Neuronal stem cell (in vitro differentiated cells): ENCODE results near the gene MVK. TPM values are rescaled to one million over a fixed set of nuclear protein-coding genes. Genes with fewer than 3 reads are reported as not detected.

Source experiments
- DNase-seq: peaks from one replicate; pipeline ENCODE4 v3.0.0-alpha.2; 2013; ENCODE audit warnings: low spot score
- H2AFZ ChIP-seq: one replicate; pipeline ENCODE4 v1.6.1; 2013; ENCODE audit warnings: mild to moderate bottlenecking, low read length, inconsistent platforms
- H2AK5ac ChIP-seq: 2 replicates; pipeline ENCODE4 v1.6.1; 2013; ENCODE audit warnings: low read depth, mild to moderate bottlenecking, inconsistent platforms, low read length, moderate library complexity, mixed read lengths
- H2BK120ac ChIP-seq: 2 replicates; pipeline ENCODE4 v1.6.1; 2013; ENCODE audit warnings: low read depth, mild to moderate bottlenecking, inconsistent platforms, low read length, moderate library complexity, mixed read lengths
- H2BK12ac ChIP-seq: one replicate; pipeline ENCODE4 v1.6.1; 2013; ENCODE audit warnings: low read length, inconsistent platforms
- H2BK15ac ChIP-seq: 2 replicates; pipeline ENCODE4 v1.6.1; 2013; ENCODE audit warnings: mild to moderate bottlenecking, low read length, inconsistent platforms, mixed read lengths
- H2BK5ac ChIP-seq: one replicate; pipeline ENCODE4 v1.6.1; 2013; ENCODE audit warnings: inconsistent platforms, mild to moderate bottlenecking, low read length, moderate library complexity
- H3K14ac ChIP-seq: one replicate; pipeline ENCODE4 v1.6.1; 2013; ENCODE audit warnings: low read length, inconsistent platforms
- H3K18ac ChIP-seq: 2 replicates; pipeline ENCODE4 v1.6.1; 2013; ENCODE audit warnings: low read length, inconsistent platforms
- H3K23ac ChIP-seq: 2 replicates; pipeline ENCODE4 v1.6.1; 2013; ENCODE audit warnings: low read depth, mild to moderate bottlenecking, mixed read lengths, low read length, inconsistent platforms; ENCODE audit not compliant: poor library complexity
- H3K27ac ChIP-seq: replicated peaks from 3 replicates; pipeline ENCODE4 v1.5.1; 2013; ENCODE audit warnings: low read length, inconsistent platforms
- H3K27me3 ChIP-seq, 3 experiments: 2 replicates each; pipeline ENCODE4 v1.6.1; 2013; ENCODE audit warnings: low read length in 3 of 3, mild to moderate bottlenecking in 2 of 3, inconsistent platforms in 1 of 3, low read depth in 1 of 3, mixed read lengths in 1 of 3, moderate library complexity in 1 of 3; ENCODE audit not compliant: control insufficient read depth in 3 of 3, insufficient read depth in 3 of 3
- H3K36me3 ChIP-seq, 2 donors: replicated peaks in 1 of 2; 2 replicates each; pipeline ENCODE4 v1.6.1; 2013; ENCODE audit warnings: low read length in 2 of 2; ENCODE audit not compliant: control insufficient read depth in 2 of 2, insufficient read depth in 2 of 2
- H3K4ac ChIP-seq: 2 replicates; pipeline ENCODE4 v1.6.1; 2013; ENCODE audit warnings: inconsistent platforms, mild to moderate bottlenecking, low read length, moderate library complexity
- H3K4me1 ChIP-seq, 2 donors: 1 replicate in 1 of 2; 2 replicates in 1 of 2; pipeline ENCODE4 v1.6.1; 2013; ENCODE audit warnings: low read length in 2 of 2, low read depth in 1 of 2; ENCODE audit not compliant: control insufficient read depth in 2 of 2, insufficient read depth in 1 of 2
- H3K4me2 ChIP-seq: one replicate; pipeline ENCODE4 v1.6.1; 2013; ENCODE audit warnings: mild to moderate bottlenecking, low read length, inconsistent platforms; ENCODE audit not compliant: insufficient read depth, poor library complexity, severe bottlenecking
- H3K4me3 ChIP-seq, 2 donors: 2 replicates each; pipeline ENCODE4 v1.5.1; 2013; ENCODE audit warnings: low read length in 2 of 2, mild to moderate bottlenecking in 2 of 2, inconsistent platforms in 1 of 2, moderate library complexity in 1 of 2
- H3K79me1 ChIP-seq: one replicate; pipeline ENCODE4 v1.6.1; 2013; ENCODE audit warnings: low read depth, mild to moderate bottlenecking, inconsistent platforms, low read length, moderate library complexity
- H3K9ac ChIP-seq: one replicate; pipeline ENCODE4 v1.6.1; 2013; ENCODE audit warnings: mild to moderate bottlenecking, low read depth, low read length, inconsistent platforms; ENCODE audit not compliant: poor library complexity
- H3K9me3 ChIP-seq, 2 donors: replicated peaks in 1 of 2; 2 replicates each; pipeline versions ENCODE3 to v1.6.1; 2013; ENCODE audit warnings: low read length in 2 of 2, mild to moderate bottlenecking in 2 of 2, inconsistent platforms in 1 of 2, low read depth in 1 of 2, mixed read lengths in 1 of 2, moderate library complexity in 1 of 2; ENCODE audit not compliant: control insufficient read depth in 2 of 2, insufficient read depth in 1 of 2
- H4K8ac ChIP-seq: one replicate; pipeline ENCODE4 v1.6.1; 2013; ENCODE audit warnings: low read depth, mild to moderate bottlenecking, inconsistent platforms, low read length, moderate library complexity
- H4K91ac ChIP-seq: one replicate; pipeline ENCODE4 v1.6.1; 2013; ENCODE audit warnings: low read length, low read depth, mild to moderate bottlenecking, inconsistent platforms; ENCODE audit not compliant: poor library complexity
- WGBS, 2 donors: extraction: QIAGEN DNeasy Blood & Tissue Kit; methylation state at CpG; one replicate each; pipeline ENCODE4 v1.1.7; 2013; ENCODE audit warnings: missing lambda C conversion rate in 2 of 2, mixed read lengths in 1 of 2; ENCODE audit not compliant: insufficient read length in 2 of 2, insufficient replicate concordance in 1 of 2; ENCODE audit errors: extremely low coverage in 2 of 2; 5-methylcytosine and 5-hydroxymethylcytosine counted together
- polyA plus RNA-seq, 2 experiments: library from polyadenylated mRNA; stranded (reverse); fragments of 200-250 nt; gene quantifications; one replicate each; pipeline ENCODE4 v1.2.3, GENCODE V29; 2013

MVK gene
- 25.4 TPM for polyA plus RNA-seq (2013, experiment 1 of 2)
- 26.4 TPM for polyA plus RNA-seq (2013, experiment 2 of 2)

DNA sequence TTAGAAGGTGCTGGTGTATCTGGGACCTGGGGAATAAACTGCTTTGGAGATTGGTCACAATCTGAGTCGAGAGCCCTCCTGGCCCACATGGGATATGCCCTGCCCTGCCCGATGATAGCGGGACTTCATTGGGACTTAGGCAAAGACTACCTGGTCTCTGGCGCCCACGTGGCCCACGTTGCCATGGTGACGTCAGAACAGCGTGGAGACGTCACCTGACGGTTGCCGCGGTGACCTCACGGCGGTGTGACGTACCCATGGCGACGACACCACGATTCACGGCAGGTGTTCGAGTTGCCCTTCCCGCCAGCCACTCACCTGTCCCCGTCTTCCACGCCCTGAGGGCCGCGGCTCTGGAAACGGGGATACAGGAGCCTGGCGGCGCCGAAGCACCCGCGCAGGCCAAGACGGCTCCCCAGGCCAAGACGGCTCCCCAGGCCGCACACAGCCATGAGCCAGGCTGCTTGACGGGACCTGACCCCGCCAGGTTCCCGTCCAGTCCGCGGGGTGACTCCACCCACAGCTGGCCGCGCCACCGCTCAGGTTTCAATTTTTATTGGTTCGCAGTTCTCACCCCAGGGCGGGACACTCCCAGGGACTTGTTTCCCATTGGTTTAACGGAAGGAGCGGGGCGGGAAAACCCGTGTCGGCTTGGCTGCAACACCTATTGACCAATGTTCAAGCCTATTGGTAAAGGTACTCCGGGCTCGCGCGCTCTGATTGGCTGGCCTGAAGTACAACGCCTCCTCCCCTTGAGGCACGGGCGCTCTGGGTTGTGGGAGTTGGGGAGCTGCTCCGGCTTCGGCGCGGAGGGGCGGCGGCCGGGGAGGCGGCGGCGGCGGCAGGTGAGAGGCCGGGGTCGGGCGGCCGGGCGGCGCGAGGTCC is at the start of gene MVK, which contains the start of gene MMAB:
TSS of gene MVK (plus strand) at position 766 of the 885 bp plus-strand sequence. CDS start 1,029 bp downstream, outside the sequence.
TSS of gene MMAB (minus strand) at position 476 of the 885 bp plus-strand sequence. CDS start at position 452, 24 bp downstream.
- H3K9me3 ChIP-seq: peaks cover 0 to 2% of the 10 kb centered on the region in 2 donors
- WGBS, 2 donors: no CpG with 5 or more reads among the region's 74 CpGs
- peak within 1 kb of the TSS; percentile 85 for H3K4me2 ChIP-seq
- H3K27me3 ChIP-seq: no peaks in the 10 kb centered on the region
- peak within 1 kb of the TSS; percentile 52 for H2BK12ac ChIP-seq
- peak within 1 kb of the TSS; percentile 87 for H3K9ac ChIP-seq
- H2BK15ac ChIP-seq: peak within 1 kb of the TSS; percentile 90
- peak within 1 kb of the TSS; percentile 83 for H3K14ac ChIP-seq
- H3K4me3 ChIP-seq: peak within 1 kb of the TSS; percentile 91 to 92
- DNase-seq: peak; percentile 99
- peak within 1 kb of the TSS; percentile 94 for H4K91ac ChIP-seq
- H3K4ac ChIP-seq: no peak within 1 kb of the TSS
- H2BK5ac ChIP-seq: peak within 1 kb of the TSS; percentile 89
- H3K27ac ChIP-seq: peak within 1 kb of the TSS; percentile 84
- H4K8ac ChIP-seq: no peak within 1 kb of the TSS
- H3K18ac ChIP-seq: peak within 1 kb of the TSS; percentile 99
- H3K36me3 ChIP-seq: peaks cover 27 to 77% of the 10 kb centered on the region in 2 donors
- peaks cover 13 to 15% of the 10 kb centered on the region in 2 donors for H3K4me1 ChIP-seq
- peak within 1 kb of the TSS; percentile 94 for H2AK5ac ChIP-seq
- peak within 1 kb of the TSS; percentile 95 for H3K23ac ChIP-seq
- H2BK120ac ChIP-seq: peak within 1 kb of the TSS; percentile 97
- H2AFZ ChIP-seq: peak within 1 kb of the TSS; percentile 94
- H3K79me1 ChIP-seq: peaks cover 2% of the 10 kb centered on the region

DNA sequence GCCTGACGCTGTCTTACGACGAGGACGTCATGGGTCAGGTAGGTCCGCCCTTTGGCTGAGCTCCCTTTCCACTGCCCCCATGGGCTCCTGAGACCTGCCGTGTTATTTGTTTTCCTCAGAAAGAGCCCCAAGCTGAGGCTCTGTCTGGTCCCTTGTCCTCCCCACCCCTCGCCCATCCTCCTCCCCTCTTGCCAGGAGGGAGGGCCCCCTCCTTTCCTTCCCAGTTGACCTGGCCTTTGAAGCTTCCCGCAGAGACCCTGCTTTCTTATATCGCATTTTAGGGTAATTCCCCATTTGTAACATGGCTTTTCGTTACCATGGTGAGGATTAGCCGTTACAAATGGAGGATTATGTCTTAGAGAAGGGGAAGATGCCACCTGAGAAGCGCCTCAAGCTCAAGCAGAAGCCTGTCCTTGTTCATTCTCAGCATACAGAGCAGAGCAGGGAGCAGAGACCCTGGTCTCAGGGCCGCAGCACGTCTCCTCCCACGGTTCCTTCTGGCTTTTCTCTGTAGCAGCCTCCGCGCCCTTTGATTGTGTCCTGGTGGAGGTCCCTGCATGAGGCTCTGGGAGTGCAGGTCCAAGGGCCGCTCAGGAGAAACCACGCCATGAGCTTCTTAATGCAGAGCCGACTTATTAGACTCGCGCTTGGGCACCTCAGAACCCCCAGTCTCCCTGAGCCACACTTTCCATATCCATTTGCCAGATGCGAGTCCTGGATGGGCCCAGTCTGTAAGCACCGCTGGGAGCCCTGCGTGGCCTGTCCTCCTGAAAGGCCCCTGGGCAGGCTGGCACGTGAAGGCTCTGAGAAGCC is 48.9 kb upstream of the MVK start:
- peak overlapping the region; percentile 11 for H3K14ac ChIP-seq
- no peak overlapping the region for H3K9ac ChIP-seq
- no peak overlapping the region for H3K23ac ChIP-seq
- H3K18ac ChIP-seq: peak overlapping the region; percentile 77
- H2BK15ac ChIP-seq: peak overlapping the region; percentile 1
- H3K4ac ChIP-seq: no peak overlapping the region
- no peak overlapping the region for H4K8ac ChIP-seq
- no peak overlapping the region for H3K4me3 ChIP-seq
- no peaks in the 10 kb centered on the region for H3K79me1 ChIP-seq
- H3K27me3 ChIP-seq: no peaks in the 10 kb centered on the region
- peak overlapping the region; percentile 19 for H4K91ac ChIP-seq
- H2BK120ac ChIP-seq: no peak overlapping the region
- DNase-seq: peak; percentile 86
- no peak overlapping the region for H2AFZ ChIP-seq
- H3K4me1 ChIP-seq: peaks cover 10 to 51% of the 10 kb centered on the region in 2 donors
- peak overlapping the region; percentile 93 for H3K27ac ChIP-seq
- H3K9me3 ChIP-seq: no peaks in the 10 kb centered on the region
- peak overlapping the region; percentile 9 for H2AK5ac ChIP-seq
- H3K36me3 ChIP-seq: peaks cover 5 to 89% of the 10 kb centered on the region in 2 donors
- peak overlapping the region; percentile 5 for H2BK12ac ChIP-seq
- peak overlapping the region; percentile 28 for H3K4me2 ChIP-seq
- no CpG with 5 or more reads among the region's 26 CpGs for WGBS, 2 donors
- peak overlapping the region; percentile 62 for H2BK5ac ChIP-seq

DNA sequence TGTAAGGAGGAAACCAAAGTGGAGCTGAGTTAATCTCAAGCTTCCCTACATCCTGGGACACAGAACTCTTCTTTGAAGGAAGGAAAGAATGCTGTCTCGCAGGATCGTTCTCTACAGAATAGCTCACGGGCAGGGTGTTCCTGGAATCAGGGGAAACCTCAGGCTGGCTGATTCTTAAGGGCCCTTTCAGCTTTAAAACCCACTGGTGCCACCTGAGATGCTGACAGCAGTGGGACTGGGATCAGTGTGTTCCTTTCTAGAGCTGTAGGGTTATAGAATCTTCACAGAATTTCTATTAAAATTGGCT is 48.4 kb upstream of the MVK start:
- H3K18ac ChIP-seq: peak overlapping the region; percentile 77
- peaks cover 10 to 56% of the 10 kb centered on the region in 2 donors for H3K4me1 ChIP-seq
- H2AK5ac ChIP-seq: peak overlapping the region; percentile 9
- H2BK15ac ChIP-seq: no peak overlapping the region
- no peak overlapping the region for H3K4me2 ChIP-seq
- H3K23ac ChIP-seq: no peak overlapping the region
- peak overlapping the region; percentile 93 for H3K27ac ChIP-seq
- no peak overlapping the region for H2BK12ac ChIP-seq
- H3K4ac ChIP-seq: no peak overlapping the region
- no peak overlapping the region for H4K91ac ChIP-seq
- no peaks in the 10 kb centered on the region for H3K27me3 ChIP-seq
- H3K36me3 ChIP-seq: peaks cover 3 to 89% of the 10 kb centered on the region in 2 donors
- no peaks in the 10 kb centered on the region for H3K79me1 ChIP-seq
- no peak overlapping the region for H4K8ac ChIP-seq
- H3K14ac ChIP-seq: no peak overlapping the region
- H3K9me3 ChIP-seq: no peaks in the 10 kb centered on the region
- H2BK5ac ChIP-seq: no peak overlapping the region
- no peak overlapping the region for H3K4me3 ChIP-seq
- no peak overlapping the region for H2AFZ ChIP-seq
- no peak for DNase-seq
- no peak overlapping the region for H3K9ac ChIP-seq
- no CpG with 5 or more reads among the region's 3 CpGs for WGBS, 2 donors
- no peak overlapping the region for H2BK120ac ChIP-seq
